ACHN (cell line): Measurements from ENCODE around the gene AOX1.
"Not testable (repeated sequence)": the region's sequence is repeated elsewhere in the genome, so short reads cannot be mapped to it uniquely, and the experiment has no call there.

Source experiments
- DNase-seq: peaks from one replicate; pipeline ENCODE4 v3.0.0-alpha.2; 2015
- in situ Hi-C: cut with HindIII; loops from 2 replicates; pipeline ENCODE4 v1.10.0; 2017; ENCODE audit warnings: low sequenced_read_pairs, low pct_ligation_motif_present, low pct_unique_long_range_greater_than_20kb

AOX1 gene

DNA sequence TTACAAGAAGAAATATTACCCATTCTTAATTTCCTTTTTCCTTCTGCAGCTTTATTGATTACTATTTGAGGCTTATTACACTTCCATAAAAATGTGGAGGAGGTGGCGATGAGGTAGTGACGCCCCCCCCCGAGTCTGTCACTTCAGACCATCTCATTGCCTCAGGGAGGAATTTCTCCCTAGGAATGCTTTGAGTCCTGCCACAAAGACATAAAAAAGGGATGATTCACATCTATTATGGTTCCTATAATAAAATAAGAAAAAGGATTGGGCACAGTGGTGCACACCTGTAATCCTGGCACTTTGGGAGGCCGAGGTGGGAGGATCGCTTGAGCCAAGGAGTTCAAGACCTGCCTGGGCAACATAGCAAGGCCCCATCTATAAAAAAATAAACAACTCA is 93.7 kb downstream of the AOX1 start:
- in situ Hi-C loops: no loop called here
- no peak for DNase-seq

GRCh38 chr2:200681697-200682096 is 95.9 kb downstream of the AOX1 start:
- no peak for DNase-seq
- in situ Hi-C loops: no loop called here

DNA sequence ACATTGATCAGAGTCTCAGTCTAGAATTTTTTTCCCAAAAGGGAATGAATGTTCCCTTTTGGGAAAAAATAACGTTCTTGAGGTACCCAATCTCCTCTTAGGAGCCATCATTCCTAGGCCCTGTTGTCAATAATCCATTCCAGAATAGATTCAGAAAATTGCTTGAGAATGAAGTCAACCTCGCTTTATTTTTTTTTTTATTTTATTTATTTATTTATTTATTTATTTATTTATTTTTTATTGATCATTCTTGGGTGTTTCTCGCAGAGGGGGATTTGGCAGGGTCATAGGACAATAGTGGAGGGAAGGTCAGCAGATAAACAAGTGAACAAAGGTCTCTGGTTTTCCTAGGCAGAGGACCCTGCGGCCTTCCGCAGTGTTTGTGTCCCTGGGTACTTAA is 96.6 kb downstream of the AOX1 start:
- in situ Hi-C loops: not testable (repeated sequence)

GRCh38 chr2:200687922-200688920 is 102.4 kb downstream of the AOX1 start:
- in situ Hi-C loops: no loop called here
- no peak for DNase-seq

More for the DNA sequence above, 96.6 kb downstream of the AOX1 start:
- DNase-seq: not testable (repeated sequence)

DNA sequence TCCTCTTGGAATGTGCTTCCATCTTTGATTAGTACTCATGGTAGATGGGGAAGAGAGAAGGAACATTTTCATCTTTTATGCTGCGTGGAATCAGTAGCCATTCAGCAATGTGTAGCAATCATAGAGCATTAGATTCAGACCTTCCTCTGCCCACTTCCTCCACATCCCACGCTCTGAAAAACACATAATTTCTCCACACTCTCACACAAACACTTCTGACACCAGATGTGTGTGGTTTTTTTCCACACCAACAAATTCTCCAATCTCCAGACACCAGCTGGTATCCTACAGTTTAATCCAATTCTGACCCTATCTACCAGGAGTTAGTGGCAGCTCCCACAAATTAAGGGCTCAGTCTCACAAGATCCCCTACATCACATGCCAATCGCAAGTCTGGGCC is 103.3 kb downstream of the AOX1 start:
- no peak for DNase-seq
- in situ Hi-C loops: no loop called here

GRCh38 chr2:200693836-200694470 is 108.1 kb downstream of the AOX1 start:
- in situ Hi-C loops: no loop called here
- no peak for DNase-seq

- DNase-seq: no peak
- in situ Hi-C loops: no loop called here
Observed at GRCh38 chr2:200695191-200695590, 109.4 kb downstream of the AOX1 start.

- in situ Hi-C loops: no loop called here
Observed at GRCh38 chr2:200695601-200696000, 109.8 kb downstream of the AOX1 start.

DNA sequence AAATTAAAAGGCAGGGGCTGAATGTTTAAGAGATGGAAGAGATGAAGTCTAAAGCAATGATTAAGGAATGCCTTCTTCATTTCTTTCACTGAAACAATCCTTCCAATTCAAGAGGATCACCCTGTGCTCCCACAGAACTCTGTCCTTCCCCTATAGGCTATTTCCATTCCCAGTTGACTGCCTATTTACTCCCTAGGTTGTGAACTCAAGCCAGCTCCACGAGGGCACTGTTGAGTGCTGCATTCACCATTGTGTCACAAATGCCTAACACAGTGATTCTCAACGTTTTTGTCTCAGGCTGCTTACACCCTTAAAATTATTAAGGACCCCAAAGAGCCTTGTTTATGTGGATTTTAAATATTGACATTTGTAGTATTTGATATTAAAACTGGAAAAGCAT is 112.4 kb downstream of the AOX1 start:
- in situ Hi-C loops: no loop called here
- no peak for DNase-seq

More at GRCh38 chr2:200695601-200696000, 109.8 kb downstream of the AOX1 start:
- no peak for DNase-seq

- DNase-seq: no peak
- in situ Hi-C loops: no loop called here
Observed at GRCh38 chr2:200699310-200699709, 113.5 kb downstream of the AOX1 start.

GRCh38 chr2:200700856-200701255 is 115.0 kb downstream of the AOX1 start:
- DNase-seq: no peak
- in situ Hi-C loops: no loop called here

- DNase-seq: no peak
- in situ Hi-C loops: no loop called here
Observed at GRCh38 chr2:200702044-200702443, 116.2 kb downstream of the AOX1 start.

DNA sequence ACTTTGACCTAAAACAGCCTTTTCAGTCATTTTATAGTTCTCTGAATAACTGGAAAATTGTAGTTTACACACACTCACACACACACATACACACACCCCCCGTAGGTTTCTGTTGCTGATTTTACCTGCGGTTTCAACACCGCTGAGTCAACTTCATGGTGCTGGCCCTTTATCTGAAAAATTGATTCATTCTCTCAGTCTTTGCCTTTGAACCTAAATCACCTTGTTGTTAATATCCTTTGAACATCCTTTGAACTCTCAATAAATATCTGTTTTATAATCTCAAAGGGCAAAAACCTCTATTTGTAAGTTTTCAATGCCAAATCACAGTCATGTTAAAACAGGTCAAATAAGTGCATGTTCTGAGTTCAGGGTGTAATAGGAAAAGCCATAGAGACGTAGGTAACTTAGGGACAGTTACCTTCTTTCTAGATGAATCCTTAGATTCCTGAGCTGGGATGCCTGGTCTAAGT is 116.9 kb downstream of the AOX1 start:
- DNase-seq: no peak
- in situ Hi-C loops: no loop called here

GRCh38 chr2:200703127-200703925 is 117.5 kb downstream of the AOX1 start:
- DNase-seq: peak; percentile 80
- in situ Hi-C loops: no loop called here

- DNase-seq: no peak
- in situ Hi-C loops: no loop called here
Observed at GRCh38 chr2:200703926-200704637, 118.3 kb downstream of the AOX1 start.

GRCh38 chr2:200705305-200706041 is 119.7 kb downstream of the AOX1 start:
- no peak for DNase-seq
- in situ Hi-C loops: no loop called here

- DNase-seq: no peak
- in situ Hi-C loops: no loop called here
Observed at GRCh38 chr2:200708943-200709342, 123.1 kb downstream of the AOX1 start.
